Activated T-helper 17 cell treated with anti-CD3 and anti-CD28 coated beads, Interleukin-2, amount 50 U/mL, for 72 hours (primary cell): ENCODE results near the gene NXPE3. TPM values are rescaled to one million over a fixed set of nuclear protein-coding genes. Genes with fewer than 3 reads are reported as not detected.

Experiments used
- ATAC-seq: fragments of 150-1000 bp; cut with Tn5 transposase; replicated peaks from 2 replicates; pipeline ENCODE4 v1.10.0; 2021; ENCODE audit warnings: mild to moderate bottlenecking, moderate library complexity
- H3K27ac Mint-ChIP-seq: one replicate; pipeline ENCODE4 v1.8.0; 2022; ENCODE audit warnings: mixed read lengths
- H3K27me3 Mint-ChIP-seq: one replicate; pipeline ENCODE4 v1.8.0; 2022; ENCODE audit warnings: mixed read lengths
- H3K36me3 Mint-ChIP-seq: one replicate; pipeline ENCODE4 v1.8.0; 2022; ENCODE audit warnings: low read depth, mild to moderate bottlenecking, mixed read lengths
- H3K4me1 Mint-ChIP-seq: one replicate; pipeline ENCODE4 v1.8.0; 2022; ENCODE audit warnings: mixed read lengths
- H3K4me3 Mint-ChIP-seq: one replicate; pipeline ENCODE4 v1.8.0; 2022; ENCODE audit warnings: mild to moderate bottlenecking, mixed read lengths
- H3K9me3 Mint-ChIP-seq: one replicate; pipeline ENCODE4 v1.8.0; 2022; ENCODE audit warnings: mixed read lengths
- total RNA-seq, 2 donors: library from RNA; stranded (reverse); gene quantifications; one replicate each; pipeline ENCODE4 v1.2.3, GENCODE V29; 2022

The NXPE3 gene
- total RNA-seq, 2 donors from 2014 or later: 13.9 to 21.3 TPM

DNA sequence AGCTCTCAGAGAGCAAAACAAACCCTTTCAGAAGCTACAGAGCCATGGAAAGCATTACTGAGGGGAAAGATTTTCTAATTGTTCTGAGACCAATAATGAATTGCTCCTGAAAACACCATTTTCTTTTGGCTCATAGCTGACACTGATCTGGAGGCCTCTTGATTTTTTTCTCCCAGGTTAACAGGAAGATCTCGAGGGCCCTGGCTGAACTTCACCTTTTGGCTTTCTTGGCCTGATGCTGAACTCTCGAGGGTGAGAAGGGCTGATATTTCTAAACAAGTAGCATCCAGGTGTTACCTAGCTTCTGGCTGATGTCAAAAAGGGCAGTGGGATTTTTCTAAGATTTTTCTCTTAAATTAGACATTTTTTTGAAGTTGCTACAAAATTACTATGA is 50.4 kb downstream of the NXPE3 start:
- peak overlapping the region; percentile 94 for H3K4me3 Mint-ChIP-seq
- peaks cover 74% of the 10 kb centered on the region for H3K36me3 Mint-ChIP-seq

DNA sequence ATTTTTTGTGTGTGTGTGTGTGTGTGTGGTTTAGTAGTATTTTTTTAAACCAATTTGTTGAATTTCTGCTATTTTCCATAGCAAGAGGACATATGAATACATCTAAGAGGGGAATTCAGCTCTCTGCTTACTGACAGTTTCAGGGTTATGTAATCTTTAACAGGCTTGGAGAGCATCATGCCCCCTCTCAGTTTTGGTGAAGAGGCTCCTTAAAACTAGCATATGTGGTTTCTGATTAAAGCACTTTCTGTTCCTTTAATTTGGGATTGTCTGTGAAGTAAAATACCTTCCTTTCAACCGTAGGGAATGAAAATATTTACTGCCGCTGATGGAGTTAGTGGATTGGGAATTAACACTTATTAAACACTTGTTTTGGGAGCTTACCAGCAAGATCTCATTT is 50.9 kb downstream of the NXPE3 start:
- peak overlapping the region; percentile 98 for H3K27ac Mint-ChIP-seq
- peak overlapping the region; percentile 94 for H3K4me3 Mint-ChIP-seq
- ATAC-seq: no peak
- H3K9me3 Mint-ChIP-seq: no peaks in the 10 kb centered on the region
- peaks cover 71% of the 10 kb centered on the region for H3K4me1 Mint-ChIP-seq
- peaks cover 74% of the 10 kb centered on the region for H3K36me3 Mint-ChIP-seq
- no peaks in the 10 kb centered on the region for H3K27me3 Mint-ChIP-seq

More for the DNA sequence above, 50.4 kb downstream of the NXPE3 start:
- Mint-ChIP-seq H3K27ac (peak overlapping the region; percentile 98), H3K4me1 (peaks cover 68% of the 10 kb centered on the region), H3K27me3 (no peaks in the 10 kb centered on the region), H3K9me3 (no peaks in the 10 kb centered on the region)
- ATAC-seq: no peak

DNA sequence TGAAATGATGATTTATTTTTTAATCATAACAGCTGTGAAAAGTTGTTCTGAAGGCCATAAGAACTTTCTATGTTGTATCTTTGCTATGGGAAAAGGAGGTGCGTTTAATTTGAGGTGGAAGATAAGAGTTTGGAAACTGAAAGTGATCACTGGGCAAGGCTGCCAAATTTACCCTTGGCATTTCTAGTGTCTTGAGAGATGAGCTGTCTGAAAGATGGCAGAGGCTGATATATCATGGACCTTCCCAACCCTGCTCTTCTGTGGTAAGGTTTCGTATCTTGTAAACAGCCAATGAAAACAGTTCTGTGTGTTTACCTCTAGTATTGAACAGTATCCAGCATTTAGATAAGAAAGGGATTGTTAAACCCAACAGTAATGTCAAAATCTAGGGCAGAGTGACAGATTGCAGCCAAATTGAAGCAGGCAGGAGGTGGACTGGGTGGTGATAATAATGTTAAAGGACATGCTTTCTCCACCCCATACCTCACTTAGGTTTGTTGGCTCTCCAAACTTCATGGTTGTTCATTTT is 54.5 kb downstream of the NXPE3 start:
- no peaks in the 10 kb centered on the region for H3K9me3 Mint-ChIP-seq
- ATAC-seq: peak; percentile 41
- H3K4me3 Mint-ChIP-seq: peak overlapping the region; percentile 94
- no peaks in the 10 kb centered on the region for H3K27me3 Mint-ChIP-seq
- H3K36me3 Mint-ChIP-seq: peaks cover 99% of the 10 kb centered on the region
- H3K27ac Mint-ChIP-seq: peak overlapping the region; percentile 69
- peaks cover 67% of the 10 kb centered on the region for H3K4me1 Mint-ChIP-seq

DNA sequence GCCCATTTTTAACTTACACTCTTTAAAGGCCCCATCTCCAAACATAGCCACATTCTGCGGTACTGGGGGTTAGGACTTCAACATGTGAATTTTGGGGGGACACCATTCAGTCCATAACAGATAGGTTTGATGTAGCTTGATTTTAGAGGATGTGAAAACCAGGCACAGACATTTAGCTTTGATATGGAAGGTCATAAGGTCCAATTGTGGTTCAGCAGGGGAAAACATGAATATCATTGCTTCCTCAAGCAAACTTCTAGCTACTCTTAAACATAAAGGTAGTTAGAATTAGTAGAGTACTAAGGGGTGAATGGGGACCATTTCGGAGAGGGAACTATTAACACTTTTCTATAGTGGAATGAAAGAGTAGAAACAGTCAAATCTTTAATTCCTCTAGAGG is 56.7 kb downstream of the NXPE3 start:
- Mint-ChIP-seq H3K9me3 (no peaks in the 10 kb centered on the region), H3K27ac (no peak overlapping the region), H3K36me3 (peaks cover 93% of the 10 kb centered on the region), H3K4me1 (peaks cover 56% of the 10 kb centered on the region), H3K27me3 (no peaks in the 10 kb centered on the region), H3K4me3 (peak overlapping the region; percentile 94)
- ATAC-seq: no peak

DNA sequence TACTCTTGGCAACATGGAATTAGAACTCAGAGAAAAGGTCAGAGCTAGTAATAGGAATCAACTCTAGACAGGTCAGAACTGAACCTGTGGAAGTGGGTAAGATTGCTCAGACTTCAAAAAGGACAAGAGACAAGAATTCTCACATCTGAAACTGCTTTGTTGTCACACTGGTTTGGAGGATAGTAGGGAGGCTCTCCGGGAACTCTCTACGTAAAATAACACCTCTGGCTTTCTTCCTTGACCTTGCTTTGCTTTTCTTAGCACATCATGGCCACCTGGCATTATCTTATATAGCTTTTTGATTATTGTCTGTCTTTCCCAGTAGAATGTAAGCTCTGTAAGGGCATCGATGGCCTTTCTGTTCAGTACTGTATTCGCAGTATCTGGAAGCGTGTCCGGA is 57.1 kb downstream of the NXPE3 start:
- Mint-ChIP-seq H3K4me1 (peaks cover 56% of the 10 kb centered on the region), H3K36me3 (peaks cover 89% of the 10 kb centered on the region), H3K9me3 (no peaks in the 10 kb centered on the region), H3K27me3 (no peaks in the 10 kb centered on the region), H3K4me3 (no peak overlapping the region), H3K27ac (no peak overlapping the region)
- no peak for ATAC-seq

DNA sequence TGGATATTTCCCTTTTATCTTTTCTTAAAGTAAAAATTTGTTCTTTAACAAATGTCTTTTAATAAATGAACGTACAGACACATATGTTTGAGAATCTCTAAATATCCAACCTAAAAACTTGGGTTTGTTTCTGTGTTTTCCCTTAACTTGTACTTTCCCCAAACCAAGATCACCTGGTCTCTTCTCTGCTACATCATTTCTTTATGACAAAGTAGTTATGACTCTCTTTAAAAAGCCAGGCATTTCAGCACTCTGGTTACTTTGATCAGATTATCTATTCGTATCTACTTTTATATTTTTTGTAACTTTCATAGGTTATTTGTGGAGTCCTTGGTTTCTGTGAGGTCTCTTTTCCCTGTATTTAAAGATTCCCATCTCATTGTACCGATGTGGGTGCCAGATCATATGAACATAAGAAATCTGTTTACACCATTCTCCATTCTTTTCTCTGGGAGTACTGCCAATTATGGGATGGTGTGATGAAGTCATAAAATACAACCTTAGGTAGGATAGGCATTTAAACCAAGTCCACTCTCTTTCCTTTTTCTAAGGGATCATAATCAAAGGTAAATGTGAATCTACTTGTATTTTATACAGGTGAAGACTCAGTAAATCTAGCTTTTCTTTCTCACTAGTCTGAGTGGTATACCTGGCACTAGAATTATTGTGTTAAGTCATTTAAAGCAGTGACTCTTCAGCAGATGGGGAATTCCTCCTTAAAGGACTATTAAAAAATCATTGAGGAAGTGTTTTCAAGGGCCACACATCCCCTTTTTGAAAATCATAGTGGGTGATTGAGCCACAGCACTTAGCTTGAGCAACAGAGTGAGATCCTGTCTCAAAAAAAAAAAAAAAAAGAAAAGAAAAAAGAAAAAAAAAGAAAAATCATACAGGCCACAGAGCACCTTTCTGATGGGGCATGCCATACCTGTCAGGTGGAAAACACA is 57.9 kb downstream of the NXPE3 start:
- H3K27me3 Mint-ChIP-seq: no peaks in the 10 kb centered on the region
- H3K36me3 Mint-ChIP-seq: peaks cover 82% of the 10 kb centered on the region
- H3K27ac Mint-ChIP-seq: peak overlapping the region; percentile 14
- no peak overlapping the region for H3K4me3 Mint-ChIP-seq
- peaks cover 50% of the 10 kb centered on the region for H3K4me1 Mint-ChIP-seq
- no peaks in the 10 kb centered on the region for H3K9me3 Mint-ChIP-seq
- no peak for ATAC-seq

DNA sequence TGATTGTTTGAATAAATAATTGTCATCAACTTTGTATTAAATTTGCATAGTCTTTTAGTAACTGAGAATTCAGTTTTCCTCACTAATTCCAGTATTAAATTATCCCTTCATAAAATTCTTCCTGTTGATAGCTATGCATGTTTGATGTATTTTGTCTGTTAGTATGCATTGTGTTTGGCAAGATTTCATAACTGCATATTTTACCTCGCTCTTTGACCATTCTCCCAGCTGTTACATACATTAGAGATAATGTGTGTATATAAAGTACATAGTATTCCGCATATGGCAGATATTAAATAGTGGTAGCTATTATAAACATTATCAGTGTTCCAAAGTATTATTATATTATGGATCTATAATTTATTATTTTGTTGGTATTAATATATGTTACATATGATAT is 59.7 kb downstream of the NXPE3 start:
- H3K27ac Mint-ChIP-seq: no peak overlapping the region
- no peak overlapping the region for H3K4me3 Mint-ChIP-seq

DNA sequence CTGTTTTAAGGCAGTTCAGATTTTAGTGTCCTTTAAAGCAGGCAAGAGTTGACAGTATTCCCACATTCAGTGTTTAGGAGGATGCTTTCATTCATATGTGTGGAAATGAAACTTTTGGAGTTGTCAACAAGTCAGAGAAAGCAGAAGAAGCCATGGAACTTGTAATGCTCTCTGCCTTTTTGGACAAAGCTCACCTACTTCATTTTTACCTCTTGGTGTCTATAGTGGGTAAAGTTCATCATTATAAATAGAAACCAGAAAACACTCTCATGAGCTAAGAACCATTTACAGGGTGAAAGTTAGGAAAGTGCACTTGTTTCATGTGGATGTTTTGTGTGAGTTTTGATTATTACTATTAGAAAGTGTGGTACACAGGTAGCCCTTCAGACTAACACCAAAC is 61.1 kb downstream of the NXPE3 start:
- Mint-ChIP-seq H3K36me3 (peaks cover 63% of the 10 kb centered on the region), H3K9me3 (no peaks in the 10 kb centered on the region), H3K4me3 (no peak overlapping the region), H3K27me3 (no peaks in the 10 kb centered on the region), H3K4me1 (peaks cover 24% of the 10 kb centered on the region), H3K27ac (no peak overlapping the region)
- no peak for ATAC-seq

More for the DNA sequence above, 59.7 kb downstream of the NXPE3 start:
- Mint-ChIP-seq H3K4me1 (peaks cover 38% of the 10 kb centered on the region), H3K27me3 (no peaks in the 10 kb centered on the region), H3K9me3 (no peaks in the 10 kb centered on the region), H3K36me3 (peaks cover 77% of the 10 kb centered on the region)
- no peak for ATAC-seq

DNA sequence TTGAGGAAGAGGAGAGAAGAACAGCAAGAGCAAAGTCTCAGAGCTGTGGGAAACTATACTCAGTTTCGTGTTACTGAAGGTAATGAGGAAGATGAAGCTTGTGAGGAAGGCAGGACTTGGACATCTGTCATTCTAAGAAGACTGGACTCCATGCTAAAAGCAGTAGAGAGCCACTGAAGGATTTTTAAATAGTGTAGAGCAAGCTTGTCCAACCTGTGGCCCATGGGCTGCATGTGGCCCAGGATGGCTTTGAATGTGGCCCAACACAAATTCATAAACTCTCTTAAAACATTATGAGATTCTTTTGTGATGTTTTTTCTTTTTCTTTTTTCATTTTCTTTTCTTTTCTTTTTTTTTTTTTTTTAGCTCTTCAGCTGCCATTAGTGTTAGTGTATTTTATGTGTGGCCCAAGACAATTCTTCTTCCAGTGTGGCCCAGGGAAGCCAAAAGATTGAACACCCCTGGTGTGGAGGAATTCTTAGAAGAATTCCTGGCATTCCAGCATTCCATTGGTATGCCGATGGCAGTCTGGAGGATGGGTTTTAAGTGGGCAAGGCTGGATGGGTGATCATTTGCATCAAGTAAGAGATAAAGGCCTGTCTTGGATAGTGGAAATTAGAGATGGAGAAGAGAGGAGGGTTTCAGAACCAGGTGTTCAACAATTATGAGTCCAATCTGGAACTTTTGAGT is 63.4 kb downstream of the NXPE3 start:
- no peaks in the 10 kb centered on the region for H3K27me3 Mint-ChIP-seq
- ATAC-seq: no peak
- H3K27ac Mint-ChIP-seq: no peak overlapping the region
- H3K4me3 Mint-ChIP-seq: no peak overlapping the region
- peaks cover 40% of the 10 kb centered on the region for H3K36me3 Mint-ChIP-seq
- H3K4me1 Mint-ChIP-seq: peaks cover 16% of the 10 kb centered on the region
- H3K9me3 Mint-ChIP-seq: no peaks in the 10 kb centered on the region

DNA sequence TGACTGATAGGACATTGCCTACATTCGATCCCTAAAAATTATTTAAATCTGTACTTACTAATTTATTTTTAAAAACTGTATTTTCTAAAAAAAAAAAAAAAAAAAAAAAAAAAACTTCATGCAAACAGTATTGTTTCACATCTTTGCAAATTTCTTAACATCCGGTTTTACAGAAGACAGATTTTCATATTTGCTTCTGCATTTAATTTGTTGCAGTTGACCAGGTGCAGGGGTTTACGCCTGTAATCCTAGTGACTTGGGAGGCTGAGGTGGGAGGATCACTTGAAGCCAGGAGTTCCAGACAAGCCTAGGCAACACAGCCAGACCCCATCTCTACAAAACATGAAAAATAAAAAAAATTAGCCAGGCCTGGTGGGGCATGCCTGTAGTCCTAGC is 63.9 kb downstream of the NXPE3 start:
- no peak overlapping the region for H3K27ac Mint-ChIP-seq
- peaks cover 35% of the 10 kb centered on the region for H3K36me3 Mint-ChIP-seq
- no peaks in the 10 kb centered on the region for H3K9me3 Mint-ChIP-seq
- H3K4me3 Mint-ChIP-seq: no peak overlapping the region
- H3K4me1 Mint-ChIP-seq: peaks cover 14% of the 10 kb centered on the region
- no peaks in the 10 kb centered on the region for H3K27me3 Mint-ChIP-seq
- no peak for ATAC-seq

DNA sequence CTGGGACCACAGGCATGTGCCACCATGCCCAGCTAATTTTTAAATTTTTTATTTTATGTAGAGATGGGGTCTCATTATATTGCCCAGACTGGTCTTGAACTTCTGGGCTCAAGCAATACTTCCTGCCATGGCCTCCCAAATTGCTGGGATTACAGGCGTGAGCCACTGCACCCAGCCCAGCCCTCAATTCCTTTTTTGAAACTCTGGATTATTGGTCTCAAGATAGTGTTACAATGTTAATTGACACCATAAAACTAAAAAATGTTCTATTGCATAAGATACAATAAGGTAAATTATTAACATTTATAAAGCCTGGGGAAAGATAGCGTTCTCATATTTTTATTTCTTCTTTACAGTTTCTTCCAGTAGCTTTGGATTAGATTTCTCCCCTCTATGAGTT is 66.4 kb downstream of the NXPE3 start:
- Mint-ChIP-seq H3K27me3 (no peaks in the 10 kb centered on the region), H3K27ac (no peak overlapping the region), H3K4me3 (no peak overlapping the region), H3K9me3 (no peaks in the 10 kb centered on the region), H3K36me3 (peaks cover 24% of the 10 kb centered on the region), H3K4me1 (peaks cover 17% of the 10 kb centered on the region)
- no peak for ATAC-seq

DNA sequence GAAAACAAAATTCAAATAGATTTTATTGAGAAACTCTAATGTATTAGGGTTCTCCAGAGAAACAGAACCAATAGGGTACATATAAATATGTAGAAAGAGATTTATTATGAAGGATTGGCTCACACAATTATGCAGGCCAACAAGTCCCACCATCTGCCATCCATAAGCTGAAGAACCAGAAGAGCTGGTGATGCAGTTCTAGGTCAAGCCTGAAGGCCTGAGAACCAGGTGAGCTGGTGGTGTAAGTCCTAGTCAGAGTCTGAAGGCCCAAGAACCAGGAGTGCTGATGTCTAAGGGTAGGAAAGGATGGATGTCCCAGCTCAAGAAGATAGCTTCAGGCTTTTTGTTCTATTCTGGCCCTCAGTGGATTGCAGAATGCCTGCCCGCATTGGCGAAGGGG is 67.7 kb downstream of the NXPE3 start:
- H3K36me3 Mint-ChIP-seq: peaks cover 33% of the 10 kb centered on the region
- H3K27me3 Mint-ChIP-seq: no peaks in the 10 kb centered on the region
- no peak overlapping the region for H3K4me3 Mint-ChIP-seq
- H3K9me3 Mint-ChIP-seq: no peaks in the 10 kb centered on the region
- H3K27ac Mint-ChIP-seq: no peak overlapping the region
- no peak for ATAC-seq
- H3K4me1 Mint-ChIP-seq: peaks cover 22% of the 10 kb centered on the region

DNA sequence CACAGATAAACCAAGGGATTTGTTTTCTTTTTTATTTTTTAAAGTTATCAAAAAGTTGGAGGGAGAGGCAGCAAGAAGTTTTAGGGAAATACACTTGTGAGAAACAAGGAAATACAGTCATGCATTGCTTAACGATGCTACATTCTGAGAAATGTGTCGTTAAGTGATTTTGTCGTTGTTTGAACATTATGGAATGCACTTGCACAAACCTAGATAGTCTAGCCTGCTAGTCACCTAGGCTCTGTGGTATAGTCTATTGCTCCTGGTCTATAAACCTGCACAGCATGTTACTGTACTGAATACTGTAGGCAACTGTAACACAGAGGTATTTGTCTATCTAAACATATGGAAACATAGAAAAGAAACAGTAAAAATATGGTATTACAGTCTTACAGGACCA is 68.3 kb downstream of the NXPE3 start:
- Mint-ChIP-seq H3K27me3 (no peaks in the 10 kb centered on the region), H3K4me3 (no peak overlapping the region), H3K36me3 (peaks cover 35% of the 10 kb centered on the region), H3K27ac (no peak overlapping the region), H3K9me3 (peaks cover 3% of the 10 kb centered on the region), H3K4me1 (peaks cover 25% of the 10 kb centered on the region)
- no peak for ATAC-seq

DNA sequence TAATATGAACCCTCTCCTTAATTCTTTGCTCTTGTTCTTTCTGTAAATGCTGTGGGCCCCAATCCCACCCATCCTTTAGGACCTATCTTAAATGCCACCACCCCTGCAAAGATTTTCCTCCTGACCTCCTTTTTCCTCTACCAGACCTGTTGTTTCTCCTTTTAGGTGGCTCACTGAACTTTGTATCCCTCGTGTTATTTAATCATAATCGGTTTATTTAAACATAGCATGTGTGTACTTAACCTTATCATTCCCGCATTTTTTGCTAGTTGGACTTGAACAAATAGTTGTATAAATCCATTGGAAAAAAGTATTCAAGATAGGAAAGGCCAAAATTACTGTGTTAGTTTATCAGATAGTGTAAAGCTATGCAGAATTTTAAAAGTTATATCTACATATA is 69.3 kb downstream of the NXPE3 start:
- ATAC-seq: no peak
- peak overlapping the region; percentile 68 for H3K27ac Mint-ChIP-seq
- peaks cover 4% of the 10 kb centered on the region for H3K9me3 Mint-ChIP-seq
- peaks cover 36% of the 10 kb centered on the region for H3K36me3 Mint-ChIP-seq
- peak overlapping the region; percentile 75 for H3K4me3 Mint-ChIP-seq
- H3K27me3 Mint-ChIP-seq: no peaks in the 10 kb centered on the region
- peaks cover 31% of the 10 kb centered on the region for H3K4me1 Mint-ChIP-seq
